HG02870 (cell line): Measurements from ENCODE around the gene EXOSC5.
"Not testable (repeated sequence)": the region's sequence is repeated elsewhere in the genome, so short reads cannot be mapped to it uniquely, and the experiment has no call there.

Source experiments
- ATAC-seq: cut with Tn5 transposase; IDR thresholded peaks from one replicate; pipeline ENCODE4 v1.9.1; 2021; ENCODE audit warnings: mild to moderate bottlenecking, moderate library complexity; ENCODE audit not compliant: unreplicated experiment

EXOSC5 gene

DNA sequence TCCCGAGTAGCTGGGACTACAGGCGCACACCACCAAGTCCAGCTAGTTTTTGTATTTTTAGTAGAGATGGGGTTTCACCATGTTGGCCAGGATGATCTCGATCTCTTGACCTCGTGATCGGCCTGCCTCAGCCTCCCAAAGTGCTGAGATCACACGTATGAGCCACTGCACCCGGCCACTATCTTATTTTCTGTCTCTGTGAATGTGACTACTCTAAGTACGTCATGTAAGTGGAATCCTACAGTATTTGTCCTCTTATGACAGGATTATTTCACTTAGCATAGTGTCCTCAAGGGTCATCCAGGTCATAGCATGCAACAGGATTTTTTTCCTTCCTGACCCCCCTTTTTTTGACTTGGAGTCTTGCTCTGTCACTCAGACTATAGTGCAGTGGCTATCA is 25.6 kb downstream of the EXOSC5 start:
- no peak for ATAC-seq

- ATAC-seq = not testable (repeated sequence)
Observed at GRCh38 chr19:41371119-41371518, 26.0 kb downstream of the EXOSC5 start.

GRCh38 chr19:41369769-41370168 is 27.4 kb downstream of the EXOSC5 start:
- ATAC-seq = no peak

- ATAC-seq = no peak
Observed at GRCh38 chr19:41367848-41368301, 29.3 kb downstream of the EXOSC5 start.

DNA sequence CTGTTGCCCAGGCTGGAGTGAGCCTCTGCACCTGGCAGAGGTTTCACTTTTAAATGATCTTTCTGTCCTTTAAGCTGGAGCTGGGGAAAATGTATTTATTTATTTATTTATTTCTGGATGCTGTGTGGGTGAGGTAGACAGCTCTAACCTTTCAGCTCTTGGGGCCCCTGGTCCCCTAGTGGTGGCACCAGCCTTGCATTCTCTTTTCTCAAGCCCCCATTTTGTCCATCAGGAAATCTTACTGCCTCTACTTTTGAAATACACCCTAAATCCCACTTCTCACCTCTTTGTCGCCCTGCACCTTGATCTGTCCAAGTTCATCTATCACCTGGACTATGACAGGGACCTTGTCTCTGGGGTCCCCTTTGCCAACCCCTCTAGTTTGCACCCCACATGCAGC is 31.1 kb downstream of the EXOSC5 start:
- no peak for ATAC-seq

- no peak for ATAC-seq
Observed at GRCh38 chr19:41364524-41365391, 32.4 kb downstream of the EXOSC5 start.

DNA sequence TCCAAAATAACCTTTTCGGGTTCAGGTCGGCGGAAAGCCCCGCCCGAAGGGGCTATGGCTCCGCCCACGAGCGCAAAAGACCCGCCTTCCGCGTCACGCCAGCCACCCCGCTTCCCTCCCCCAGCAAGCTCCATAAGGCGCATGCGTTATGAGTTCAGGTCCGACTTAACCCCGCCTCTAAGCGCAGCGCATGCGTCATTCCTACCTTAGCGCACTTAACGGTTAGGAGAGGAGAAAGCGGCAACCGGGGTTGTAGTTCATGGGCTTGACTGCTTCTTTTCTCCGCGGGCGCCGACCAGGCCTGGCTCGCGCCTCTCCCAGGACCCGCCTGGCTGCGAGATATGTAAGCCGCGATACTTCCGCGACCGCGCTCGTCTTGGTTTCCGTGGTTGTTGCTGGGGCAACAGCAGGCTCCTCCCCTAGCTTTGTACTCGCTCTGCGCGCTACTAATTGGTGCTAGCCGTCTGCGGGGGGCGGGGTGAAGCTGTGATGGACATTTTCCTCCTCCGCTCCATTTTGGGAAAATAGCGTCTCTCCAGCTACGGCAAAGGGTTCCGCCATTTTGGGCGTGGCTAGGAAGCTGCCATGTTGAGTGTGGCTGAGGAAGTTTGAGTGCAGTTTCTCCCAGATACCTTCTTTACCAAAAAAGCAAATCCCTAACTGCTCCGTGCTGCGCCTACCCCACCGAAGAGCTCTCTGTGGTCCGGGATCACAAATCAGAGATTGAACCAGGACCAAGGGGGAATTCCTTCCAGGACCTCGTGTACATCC is 33.2 kb downstream of the EXOSC5 start, which contains the start of gene B9D2:
Gene B9D2, minus strand, starts transcription at position 397 of the 771 bp plus-strand sequence. CDS start 630 bp downstream, outside the sequence.
- ATAC-seq = peak; percentile 83

- no peak for ATAC-seq
Observed at GRCh38 chr19:41363371-41363752, 33.8 kb downstream of the EXOSC5 start.

- no peak for ATAC-seq
Observed at GRCh38 chr19:41362143-41362847, 34.9 kb downstream of the EXOSC5 start.

DNA sequence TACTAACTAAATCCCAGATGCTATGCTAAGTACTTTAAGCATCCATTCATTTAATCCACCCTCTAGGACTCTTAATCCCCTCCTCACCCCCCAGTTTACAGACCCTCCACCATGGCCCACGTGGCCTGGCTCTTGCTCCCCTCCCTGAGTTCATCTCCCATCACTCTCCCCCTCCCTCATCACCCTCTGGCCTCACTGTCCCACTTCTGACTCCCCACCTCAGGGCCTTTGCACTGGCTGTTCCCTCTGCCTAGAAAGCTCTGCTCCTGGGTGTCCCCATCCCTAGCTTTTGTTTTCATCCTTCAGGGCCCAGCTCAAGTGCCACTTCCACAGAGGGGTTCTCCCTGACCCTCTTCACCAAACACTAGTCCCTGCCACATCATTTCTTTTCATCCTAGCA is 37.4 kb downstream of the EXOSC5 start:
- no peak for ATAC-seq

- no peak for ATAC-seq
Observed at GRCh38 chr19:41357746-41358145, 39.4 kb downstream of the EXOSC5 start.

DNA sequence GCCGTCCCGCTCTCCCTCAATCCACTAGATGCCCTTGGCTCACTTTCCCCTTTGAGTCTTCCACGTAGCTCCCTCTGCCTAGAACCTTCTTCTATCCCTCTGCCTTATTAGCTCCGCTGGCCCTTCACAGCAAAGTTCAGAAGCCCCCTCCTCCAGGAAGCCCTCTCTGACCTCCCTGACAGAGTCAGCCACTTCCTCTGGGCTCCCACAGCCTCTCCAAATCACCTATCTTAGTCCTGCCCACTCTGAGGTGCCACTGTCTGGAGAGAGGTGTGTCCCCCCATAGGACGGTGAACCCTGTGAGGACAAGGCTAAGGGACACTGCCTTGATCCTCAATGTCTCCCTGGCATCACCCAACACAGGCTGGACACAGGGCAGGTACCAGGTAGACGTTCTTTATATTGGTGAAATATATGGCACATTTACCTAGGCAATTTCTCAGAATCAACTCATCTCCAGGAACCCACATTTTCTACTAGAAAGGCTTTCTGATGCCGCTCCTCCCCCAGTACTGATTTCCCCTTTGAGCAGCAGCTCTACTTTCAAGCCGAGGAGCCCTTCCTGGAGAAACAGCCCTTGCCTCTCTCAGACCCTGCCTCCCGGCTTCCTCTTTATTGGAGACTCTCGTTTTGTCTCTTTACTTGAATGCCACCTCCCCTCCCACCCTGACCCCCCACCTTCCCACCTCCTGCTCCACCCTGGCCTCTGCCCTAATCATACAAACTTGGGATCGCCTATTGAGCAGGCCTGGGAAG is 40.0 kb downstream of the EXOSC5 start:
- no peak for ATAC-seq

GRCh38 chr19:41355802-41356201 is 41.4 kb downstream of the EXOSC5 start:
- no peak for ATAC-seq

DNA sequence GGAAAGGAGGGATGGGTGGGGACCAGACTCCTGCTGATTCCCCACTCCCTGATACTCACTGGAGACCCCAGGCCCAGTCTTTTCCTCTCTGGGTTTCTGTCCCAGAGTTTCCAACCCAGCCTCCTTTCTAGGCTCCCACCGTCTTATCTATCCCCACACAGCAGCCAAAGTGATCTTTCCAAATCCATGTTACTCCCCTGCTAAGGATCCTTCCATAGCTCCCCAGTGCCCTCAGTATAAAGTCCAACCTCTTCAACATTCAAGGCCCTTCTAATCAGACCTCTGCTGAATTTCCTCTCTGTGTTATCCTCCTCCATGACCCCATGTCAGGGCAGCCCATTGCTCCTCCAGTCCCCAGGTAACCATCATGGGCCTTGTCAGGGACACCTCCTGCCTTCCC is 42.1 kb downstream of the EXOSC5 start:
- no peak for ATAC-seq

DNA sequence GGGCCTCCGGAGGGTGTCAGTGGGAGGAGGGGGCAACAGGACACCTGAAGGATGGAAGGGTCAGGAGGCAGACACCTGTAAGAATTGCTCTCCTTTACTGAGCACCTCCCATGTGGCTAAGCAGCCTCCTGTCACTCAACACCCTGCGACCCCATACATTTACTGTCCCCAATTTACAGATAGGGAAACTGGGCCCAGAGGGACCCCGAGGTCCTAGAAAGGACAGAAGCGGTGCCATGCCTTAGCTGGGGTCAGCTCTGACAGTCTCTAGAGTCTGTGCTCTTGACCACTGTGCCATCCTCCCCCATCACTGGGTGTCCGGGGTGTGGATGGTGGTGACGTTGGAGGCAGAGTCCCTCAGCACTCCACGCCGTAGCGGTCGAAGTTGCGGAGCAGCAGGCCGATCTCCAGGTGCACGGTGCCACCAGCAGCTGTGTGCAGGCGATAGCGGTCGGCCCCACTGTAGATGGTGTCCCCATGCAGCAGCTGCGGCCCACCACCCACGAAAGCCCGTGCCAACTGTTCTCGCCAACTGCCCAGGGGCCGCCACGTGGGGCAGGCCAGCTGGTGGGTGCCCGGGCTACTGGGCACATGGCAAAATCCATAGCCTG is 42.7 kb downstream of the EXOSC5 start:
- ATAC-seq = no peak

- ATAC-seq = peak; percentile 35
Observed at GRCh38 chr19:41353466-41354342, 43.5 kb downstream of the EXOSC5 start, which contains the start of gene TGFB1. Gene TGFB1, minus strand, starts transcription at chr19:41353922. Its CDS starts 878 bp downstream, at chr19:41353044.

- no peak for ATAC-seq
Observed at GRCh38 chr19:41352609-41353465, 44.3 kb downstream of the EXOSC5 start.

- ATAC-seq = no peak
Observed at GRCh38 chr19:41352279-41352608, 44.9 kb downstream of the EXOSC5 start.
